ENCODE data around the gene MRPL10. TPM values are rescaled to one million over a fixed set of nuclear protein-coding genes. Genes with fewer than 3 reads are reported as not detected.

MRPL10 gene
- total and polyA plus RNA-seq, 2 donors (not counting 3 experiments of a cell fraction or from before 2014, with no cell fraction given), result 43.4 to 84.0 TPM

GRCh38 chr17:47813512-47814031 lies 17.8 kb downstream of the MRPL10 start:
- Histone ChIP-seq H2AFZ (ENCODE audit: low read depth, low read length) (no peak overlapping the region), H3K9ac (replicated peaks; ENCODE audit: extremely low read depth, insufficient read depth, low read length) (no peak overlapping the region), H3K27me3 (ENCODE audit: control insufficient read depth in 2 of 2, insufficient read depth in 2 of 2, low read length in 2 of 2) (no peaks in the 10 kb centered on the region), H4K20me1 (replicated peaks; ENCODE audit: control insufficient read depth, extremely low read depth, insufficient read depth, low read length) (no peaks in the 10 kb centered on the region), H3K9me3 (replicated peaks; ENCODE audit: control insufficient read depth, insufficient read depth, low read length) (no peaks in the 10 kb centered on the region), H3K79me2 (ENCODE audit: control insufficient read depth, insufficient read depth, low read length) (no peaks in the 10 kb centered on the region), H3K9me1 (replicated peaks; ENCODE audit: control insufficient read depth, extremely low read depth, insufficient read depth, low read length) (no peaks in the 10 kb centered on the region), H3K4me1 (ENCODE audit: control insufficient read depth, extremely low read depth, insufficient read depth, low read length) (peaks cover 9% of the 10 kb centered on the region), H3K36me3 (ENCODE audit: control insufficient read depth in 2 of 2, extremely low read depth in 1 of 2, insufficient read depth in 2 of 2, low read length in 2 of 2) (peaks cover 7 to 63% of the 10 kb centered on the region in 2 experiments), H3K4me2 (ENCODE audit: insufficient read depth, low read length) (no peak overlapping the region), H3K27ac (ENCODE audit: insufficient read depth, low read depth, low read length) (no peak overlapping the region), H3K4me3 (replicated peaks in 1 of 3; ENCODE audit: insufficient read depth in 1 of 3, low read depth in 1 of 3, low read length in 3 of 3) (no peak overlapping the region)
- intact Hi-C loops (cut with micrococcal nuclease), result no loop called here
- FAIRE-seq (no peak), DNase-seq (ENCODE audit: low read depth, low spot score) (no peak)
- no TSS peak for BruUV-seq (replicated peaks)
- ChIA-PET POLR2A (no interaction called here), CTCF (no interaction called here)
- dilution Hi-C loops (cut with MboI; ENCODE audit: extremely low pct_ligation_motif_present, low sequenced_read_pairs), result no loop called here
- no peak for TF ChIP-seq GATA2 (IDR thresholded peaks at IDR 0.05; ENCODE audit: insufficient read depth, insufficient read length, low read depth, low read length)
- TF ChIP-seq EZH2 (IDR thresholded peaks at IDR 0.05; ENCODE audit: borderline replicate concordance, low read depth, low read length, severe bottlenecking), result no peak
- no peak for TF ChIP-seq JUN (IDR thresholded peaks at IDR 0.05; ENCODE audit: borderline replicate concordance, insufficient read depth, insufficient read length, low read depth)
- TF ChIP-seq MYC (IDR thresholded peaks at IDR 0.05; ENCODE audit: low read depth, low read length), result no peak
- TF ChIP-seq POLR2A (IDR thresholded peaks at IDR 0.05; ENCODE audit: low read depth, low read length), result no peak
- TF ChIP-seq CTCF (IDR thresholded peaks at IDR 0.05; ENCODE audit: extremely low read depth in 1 of 2, insufficient read depth in 1 of 2, low read depth in 1 of 2, low read length in 2 of 2), result no peak
- TF ChIP-seq FOS (IDR thresholded peaks at IDR 0.05; ENCODE audit: borderline replicate concordance, insufficient read depth, low read length), result no peak
- TF ChIP-seq POLR2AphosphoS5 (IDR thresholded peaks at IDR 0.05; ENCODE audit: insufficient read depth, low read depth, low read length), result no peak
